Thymus (tissue), 11 donors: ENCODE measurements around the gene PDIA5. TPM values are rescaled to one million over a fixed set of nuclear protein-coding genes. Genes with fewer than 3 reads are reported as not detected.

Experiments used
- DNase-seq, 9 donors: peaks; one replicate each; pipeline ENCODE4 v3.0.0-alpha.2; 2013; ENCODE audit warnings: low spot score in 9 of 9, low read depth in 6 of 9, missing footprints in 1 of 9
- H3K27ac ChIP-seq, 2 donors: one replicate each; pipeline ENCODE4 v1.5.1; 2013; ENCODE audit warnings: control low read depth in 1 of 2, low read depth in 1 of 2, low read length in 1 of 2, mild to moderate bottlenecking in 1 of 2, moderate library complexity in 1 of 2
- H3K27me3 ChIP-seq, 2 donors: one replicate each; pipeline ENCODE4 v1.5.1; 2013; ENCODE audit warnings: low read length in 1 of 2; ENCODE audit not compliant: control insufficient read depth in 2 of 2, insufficient read depth in 1 of 2
- H3K36me3 ChIP-seq, 2 donors: one replicate each; pipeline ENCODE4 v1.5.1; 2013; ENCODE audit warnings: low read length in 1 of 2, mild to moderate bottlenecking in 1 of 2, moderate library complexity in 1 of 2; ENCODE audit not compliant: control insufficient read depth in 2 of 2, insufficient read depth in 2 of 2
- H3K4me1 ChIP-seq, 2 donors: one replicate each; pipeline ENCODE4 v1.5.1; 2013; ENCODE audit warnings: low read length in 2 of 2; ENCODE audit not compliant: control insufficient read depth in 2 of 2, insufficient read depth in 2 of 2
- H3K4me3 ChIP-seq, 2 donors: one replicate each; pipeline ENCODE4 v1.5.1; 2013; ENCODE audit warnings: low read length in 2 of 2, control low read depth in 1 of 2, mild to moderate bottlenecking in 1 of 2
- H3K9me3 ChIP-seq, 2 donors: one replicate each; pipeline ENCODE4 v1.5.1; 2013; ENCODE audit warnings: low read length in 1 of 2, mild to moderate bottlenecking in 1 of 2; ENCODE audit not compliant: control insufficient read depth in 2 of 2, insufficient read depth in 1 of 2
- WGBS: extraction: QIAGEN DNeasy Blood & Tissue Kit; methylation state at CpG from one replicate; pipeline ENCODE4 v1.1.7; 2013; 5-methylcytosine and 5-hydroxymethylcytosine counted together
- polyA plus RNA-seq: library from polyadenylated mRNA; stranded (reverse); fragments of 200-250 nt; gene quantifications from one replicate; pipeline ENCODE4 v1.2.3, GENCODE V29; 2013
- total RNA-seq: library from RNA; stranded (reverse); fragments of 120-200 nt; gene quantifications from one replicate; pipeline ENCODE4 v1.2.4, GENCODE V29; 2013
- donor health status: healthy.

The PDIA5 gene
- total and polyA plus RNA-seq, 2 donors, result 6.1 to 7.7 TPM

GRCh38 chr3:123072152-123072551 lies 5.3 kb downstream of the PDIA5 start:
- peaks cover 5 to 12% of the 10 kb centered on the region in 2 donors for H3K4me1 ChIP-seq
- no peaks in the 10 kb centered on the region for H3K36me3 ChIP-seq
- H3K9me3 ChIP-seq, result no peaks in the 10 kb centered on the region
- 82% methylated on average over 5 of the region's 5 CpGs for WGBS
- no peak overlapping the region for H3K4me3 ChIP-seq
- no peaks in the 10 kb centered on the region for H3K27me3 ChIP-seq
- no peak overlapping the region for H3K27ac ChIP-seq
- no peak for DNase-seq

DNA sequence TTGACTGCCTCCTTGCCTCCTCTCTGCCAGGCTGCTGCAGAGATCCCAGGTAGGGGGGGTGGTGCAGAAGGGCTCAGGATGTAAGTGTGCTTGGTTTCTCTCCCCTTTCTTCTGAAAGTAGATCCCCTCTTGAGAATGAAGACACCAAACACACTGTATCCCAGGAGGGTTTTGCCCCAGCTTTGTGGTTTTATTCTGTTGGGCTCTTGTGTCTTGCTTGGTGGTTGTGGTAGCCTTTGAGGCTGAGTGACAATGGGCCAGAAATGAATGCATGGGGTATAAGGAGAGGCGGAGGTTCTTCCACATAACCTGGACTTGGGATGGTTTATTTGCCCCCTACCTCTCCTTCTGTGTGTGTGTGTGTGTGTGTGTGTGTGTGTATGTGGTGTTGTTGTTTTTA lies 5.7 kb downstream of the PDIA5 start:
- Histone ChIP-seq H3K27me3 (no peaks in the 10 kb centered on the region), H3K27ac (no peak overlapping the region), H3K9me3 (no peaks in the 10 kb centered on the region), H3K36me3 (no peaks in the 10 kb centered on the region), H3K4me3 (no peak overlapping the region), H3K4me1 (peaks cover 5 to 11% of the 10 kb centered on the region in 2 donors)
- DNase-seq, result no peak
- WGBS, result 97% methylated on average over 1 of the region's 1 CpG

DNA sequence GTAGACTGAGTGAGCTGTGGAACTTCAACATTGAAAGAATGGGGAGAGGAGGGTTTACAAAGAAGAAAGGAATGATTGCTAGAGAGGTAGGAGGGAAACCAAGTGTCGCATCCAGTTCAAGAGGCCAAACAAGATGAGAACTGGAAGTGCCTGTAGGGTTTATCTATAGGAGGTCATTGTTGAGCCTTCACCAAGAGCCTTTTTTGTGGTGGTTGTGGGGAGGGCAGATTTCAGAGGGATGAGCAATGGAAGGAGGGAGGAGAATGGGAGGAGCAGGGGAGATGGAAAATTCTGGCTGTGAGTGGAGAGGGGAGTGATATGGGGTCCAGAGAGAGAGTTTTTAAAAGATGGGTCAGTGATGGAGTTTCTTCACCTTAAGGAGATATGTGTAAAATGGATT lies 8.5 kb downstream of the PDIA5 start:
- Histone ChIP-seq H3K4me3 (no peak overlapping the region), H3K27me3 (no peaks in the 10 kb centered on the region), H3K4me1 (no peaks in the 10 kb centered on the region), H3K27ac (no peak overlapping the region), H3K9me3 (no peaks in the 10 kb centered on the region), H3K36me3 (no peaks in the 10 kb centered on the region)
- no peak for DNase-seq
- WGBS, result 95% methylated on average over 1 of the region's 1 CpG

DNA sequence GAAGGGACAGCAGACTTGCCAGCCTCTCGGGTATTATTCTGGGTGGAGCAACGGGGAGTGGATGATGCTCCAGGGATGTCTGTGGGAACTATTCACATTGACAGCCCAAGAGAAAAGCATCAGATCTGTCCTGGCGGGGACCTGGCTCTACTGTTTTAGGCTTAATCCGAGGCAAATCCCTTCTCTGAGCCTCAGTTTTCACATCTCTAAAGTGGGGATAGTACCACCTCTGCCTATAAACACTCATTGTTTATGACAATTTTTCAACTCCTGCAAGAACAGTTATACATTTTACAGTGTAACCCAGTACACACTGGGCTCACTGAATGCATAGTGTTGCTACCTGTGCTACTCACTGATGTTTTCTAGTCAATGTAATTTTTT lies 9.3 kb downstream of the PDIA5 start:
- Histone ChIP-seq H3K27ac (no peak overlapping the region), H3K9me3 (no peaks in the 10 kb centered on the region)
- 96% methylated on average over 4 of the region's 4 CpGs for WGBS

DNA sequence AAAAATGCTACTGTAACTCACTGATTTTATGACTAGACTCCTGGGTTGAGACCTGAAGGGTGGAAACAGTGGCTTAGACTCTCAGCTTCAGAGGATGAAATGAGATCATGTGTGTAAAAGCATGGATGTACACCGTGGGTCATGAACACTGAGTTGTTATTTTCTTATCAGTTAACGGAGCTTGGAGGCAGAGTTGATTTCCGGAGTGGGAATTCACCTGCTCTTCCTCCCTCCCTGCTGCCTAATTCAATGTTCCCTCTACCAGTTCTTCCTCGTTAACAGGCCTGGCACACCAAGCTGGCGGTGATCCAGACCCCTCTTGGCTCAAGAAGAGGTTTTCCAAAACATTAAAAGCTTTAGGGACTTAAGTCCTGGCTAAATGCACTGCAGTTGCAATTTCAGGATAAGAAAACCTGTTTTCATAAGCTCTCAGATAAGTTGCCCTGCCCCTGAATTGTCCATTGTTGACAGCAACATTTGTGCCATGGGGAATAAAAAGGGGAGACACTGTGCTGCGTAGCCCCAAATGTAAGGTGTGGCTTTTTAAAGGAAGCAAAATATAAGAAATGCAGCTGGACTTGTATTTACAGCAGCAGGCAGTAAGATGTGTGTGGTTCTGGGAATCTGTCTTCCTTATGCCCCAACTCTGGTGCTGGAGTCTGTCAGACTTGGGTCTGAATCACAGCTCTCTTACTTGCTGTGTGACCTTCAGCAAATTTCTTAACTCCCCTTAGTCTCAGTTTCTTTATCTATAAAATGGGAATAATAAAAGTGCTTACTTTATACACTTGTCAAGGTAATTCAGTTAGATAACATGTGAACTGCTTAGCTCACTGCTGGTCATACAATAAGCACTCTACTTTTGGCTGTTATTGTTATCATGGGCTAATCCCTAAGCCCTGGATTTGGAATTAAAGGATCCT lies 9.9 kb downstream of the PDIA5 start:
- Histone ChIP-seq H3K27ac (no peak overlapping the region), H3K4me1 (no peaks in the 10 kb centered on the region), H3K36me3 (no peaks in the 10 kb centered on the region), H3K27me3 (no peaks in the 10 kb centered on the region), H3K4me3 (no peak overlapping the region), H3K9me3 (no peaks in the 10 kb centered on the region)
- 66% methylated on average over 6 of the region's 6 CpGs for WGBS
- DNase-seq, result no peak

More for the DNA sequence above, 9.3 kb downstream of the PDIA5 start:
- Histone ChIP-seq H3K27me3 (no peaks in the 10 kb centered on the region), H3K36me3 (no peaks in the 10 kb centered on the region), H3K4me3 (no peak overlapping the region), H3K4me1 (no peaks in the 10 kb centered on the region)
- no peak for DNase-seq

DNA sequence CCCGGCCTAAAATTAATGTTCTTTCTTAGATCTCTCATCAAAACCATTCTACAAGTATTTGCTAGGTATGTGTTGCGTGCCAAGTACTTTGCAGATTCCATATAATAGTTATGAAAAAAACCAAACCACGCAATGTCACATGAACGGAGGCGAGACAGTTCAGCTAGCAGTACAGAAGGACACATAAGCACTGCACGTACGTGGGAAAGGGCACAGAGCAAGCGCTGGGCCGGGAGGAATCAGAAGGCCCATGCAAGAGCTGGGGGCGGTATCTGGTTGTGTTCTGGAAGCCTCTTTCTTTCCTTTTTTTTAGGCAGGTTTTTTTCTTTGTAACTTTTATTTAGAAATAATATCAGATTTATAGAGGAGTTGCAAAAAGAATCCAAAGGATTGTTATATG lies 11.3 kb downstream of the PDIA5 start:
- H3K36me3 ChIP-seq, result no peaks in the 10 kb centered on the region
- no peaks in the 10 kb centered on the region for H3K9me3 ChIP-seq
- peaks cover 7 to 12% of the 10 kb centered on the region in 2 donors for H3K4me1 ChIP-seq
- 97% methylated on average over 10 of the region's 10 CpGs for WGBS
- DNase-seq, result no peak
- H3K27ac ChIP-seq, result no peak overlapping the region
- no peak overlapping the region for H3K4me3 ChIP-seq
- no peaks in the 10 kb centered on the region for H3K27me3 ChIP-seq

- no peaks in the 10 kb centered on the region for H3K36me3 ChIP-seq
- WGBS, result 85% methylated on average over 7 of the region's 7 CpGs
- H3K4me3 ChIP-seq, result no peak overlapping the region
- no peak for DNase-seq
- H3K27ac ChIP-seq, result no peak overlapping the region
- no peaks in the 10 kb centered on the region for H3K27me3 ChIP-seq
- H3K9me3 ChIP-seq, result no peaks in the 10 kb centered on the region
- H3K4me1 ChIP-seq, result peaks cover 7 to 37% of the 10 kb centered on the region in 2 donors
These were observed 14.2 kb downstream of the PDIA5 start for GRCh38 chr3:123080864-123081562.

DNA sequence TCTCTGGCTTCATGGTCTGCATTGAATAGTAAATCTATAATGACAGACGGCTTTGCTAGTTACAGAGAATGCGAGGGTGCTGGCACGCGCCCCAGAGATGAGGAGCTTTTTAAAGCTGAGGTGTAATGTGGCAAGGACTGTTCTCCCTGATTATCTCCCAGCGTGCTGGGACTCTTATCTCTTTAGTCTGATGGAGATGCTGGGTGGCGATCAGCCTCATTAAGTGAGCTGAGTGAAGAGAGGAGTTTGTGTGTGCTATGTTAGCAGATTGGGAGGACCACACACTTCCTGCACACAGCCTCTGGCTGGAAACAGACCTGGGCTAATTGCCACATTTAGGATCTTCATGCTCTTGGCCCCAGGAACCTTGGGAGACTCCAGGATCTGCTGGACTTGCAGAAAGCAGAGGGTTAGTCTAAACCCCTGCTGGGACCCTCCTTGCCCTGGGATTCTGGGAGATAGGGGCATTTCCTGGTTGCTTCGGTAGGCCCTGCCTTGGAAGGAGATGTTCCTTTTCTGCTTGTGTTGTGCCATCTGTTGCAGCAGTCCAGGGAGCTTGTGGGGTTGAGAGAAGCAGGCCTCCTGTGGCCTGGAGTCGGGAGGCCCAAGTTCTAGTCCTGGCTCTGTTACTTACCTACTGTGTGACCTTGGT lies 15.0 kb downstream of the PDIA5 start:
- no peaks in the 10 kb centered on the region for H3K27me3 ChIP-seq
- WGBS, result 74% methylated on average over 8 of the region's 8 CpGs
- DNase-seq, result no peak
- H3K9me3 ChIP-seq, result no peaks in the 10 kb centered on the region
- H3K27ac ChIP-seq, result no peak overlapping the region
- H3K4me1 ChIP-seq, result peaks cover 7 to 37% of the 10 kb centered on the region in 2 donors
- H3K4me3 ChIP-seq, result no peak overlapping the region
- no peaks in the 10 kb centered on the region for H3K36me3 ChIP-seq
